ENCODE data around the gene GNG2. TPM values are rescaled to one million over a fixed set of nuclear protein-coding genes. Genes with fewer than 3 reads are reported as not detected.

Gene GNG2
- total and polyA plus RNA-seq, 9 of the 15 experiments (the other 6 are each of a cell fraction or from before 2014, with no cell fraction given), result 0.18 TPM; not detected in 8

DNA sequence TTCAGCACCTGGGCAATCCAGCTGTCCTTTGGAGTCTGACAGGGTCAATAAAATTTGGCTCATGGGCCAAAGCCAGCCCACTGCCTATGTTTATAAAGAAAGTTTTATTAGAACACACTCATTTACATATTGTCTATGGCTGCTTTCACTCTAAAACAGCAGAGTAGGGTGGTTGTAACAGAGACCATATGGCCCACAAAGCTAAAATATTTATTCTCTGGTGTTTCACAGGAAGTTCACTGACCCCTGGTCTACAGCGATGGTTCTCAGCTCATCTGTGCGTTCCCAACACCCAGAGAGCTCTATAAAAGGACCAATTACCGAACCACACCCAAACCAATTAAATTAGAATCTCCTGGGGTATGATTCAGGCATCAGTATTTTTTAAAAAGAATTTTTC is 91.2 kb downstream of the GNG2 start (continued):
- TF ChIP-seq DACH1 (IDR thresholded peaks at IDR 0.05; ENCODE audit: partially characterized antibody), result no peak
- TF ChIP-seq IFI16 (CRISPR knock-in tag; IDR thresholded peaks at IDR 0.05), result no peak
- TF ChIP-seq ZNF699 (CRISPR knock-in tag; IDR thresholded peaks at IDR 0.05; ENCODE audit: insufficient replicate concordance), result no peak
- TF ChIP-seq, protein P1, sequence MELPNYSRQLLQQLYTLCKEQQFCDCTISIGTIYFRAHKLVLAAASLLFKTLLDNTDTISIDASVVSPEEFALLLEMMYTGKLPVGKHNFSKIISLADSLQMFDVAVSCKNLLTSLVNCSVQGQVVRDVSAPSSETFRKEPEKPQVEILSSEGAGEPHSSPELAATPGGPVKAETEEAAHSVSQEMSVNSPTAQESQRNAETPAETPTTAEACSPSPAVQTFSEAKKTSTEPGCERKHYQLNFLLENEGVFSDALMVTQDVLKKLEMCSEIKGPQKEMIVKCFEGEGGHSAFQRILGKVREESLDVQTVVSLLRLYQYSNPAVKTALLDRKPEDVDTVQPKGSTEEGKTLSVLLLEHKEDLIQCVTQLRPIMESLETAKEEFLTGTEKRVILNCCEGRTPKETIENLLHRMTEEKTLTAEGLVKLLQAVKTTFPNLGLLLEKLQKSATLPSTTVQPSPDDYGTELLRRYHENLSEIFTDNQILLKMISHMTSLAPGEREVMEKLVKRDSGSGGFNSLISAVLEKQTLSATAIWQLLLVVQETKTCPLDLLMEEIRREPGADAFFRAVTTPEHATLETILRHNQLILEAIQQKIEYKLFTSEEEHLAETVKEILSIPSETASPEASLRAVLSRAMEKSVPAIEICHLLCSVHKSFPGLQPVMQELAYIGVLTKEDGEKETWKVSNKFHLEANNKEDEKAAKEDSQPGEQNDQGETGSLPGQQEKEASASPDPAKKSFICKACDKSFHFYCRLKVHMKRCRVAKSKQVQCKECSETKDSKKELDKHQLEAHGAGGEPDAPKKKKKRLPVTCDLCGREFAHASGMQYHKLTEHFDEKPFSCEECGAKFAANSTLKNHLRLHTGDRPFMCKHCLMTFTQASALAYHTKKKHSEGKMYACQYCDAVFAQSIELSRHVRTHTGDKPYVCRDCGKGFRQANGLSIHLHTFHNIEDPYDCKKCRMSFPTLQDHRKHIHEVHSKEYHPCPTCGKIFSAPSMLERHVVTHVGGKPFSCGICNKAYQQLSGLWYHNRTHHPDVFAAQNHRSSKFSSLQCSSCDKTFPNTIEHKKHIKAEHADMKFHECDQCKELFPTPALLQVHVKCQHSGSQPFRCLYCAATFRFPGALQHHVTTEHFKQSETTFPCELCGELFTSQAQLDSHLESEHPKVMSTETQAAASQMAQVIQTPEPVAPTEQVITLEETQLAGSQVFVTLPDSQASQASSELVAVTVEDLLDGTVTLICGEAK (IDR thresholded peaks at IDR 0.05), result no peak
- TF ChIP-seq, protein P1 (CRISPR knock-in tag; IDR thresholded peaks at IDR 0.05), result no peak
